ENCODE measurements around the gene NTRK3. TPM values are rescaled to one million over a fixed set of nuclear protein-coding genes. Genes with fewer than 3 reads are reported as not detected.

The NTRK3 gene
- total RNA-seq, 4 donors from 2014 or later = 5.3 to 11.7 (median 6.3) TPM

DNA sequence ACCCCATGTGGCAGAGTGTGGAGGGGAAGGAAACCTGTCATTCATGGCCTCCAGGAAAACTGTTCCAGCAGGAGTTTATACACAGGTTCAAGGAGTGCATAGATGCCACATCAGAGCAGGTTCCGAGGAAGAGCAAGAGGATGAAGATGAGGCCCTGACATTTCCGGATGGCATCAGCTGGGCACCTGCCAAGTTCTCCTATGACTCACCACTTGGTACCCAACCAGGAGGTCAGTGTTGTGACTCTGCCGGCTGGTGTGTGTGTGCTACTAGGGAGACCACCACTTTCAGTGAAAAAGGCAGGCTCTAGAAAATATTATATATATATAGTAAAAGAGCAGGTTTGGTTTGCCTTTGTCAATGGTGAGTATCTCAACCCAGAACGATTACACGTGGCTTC is 69.3 kb downstream of the NTRK3 start:
- Histone ChIP-seq H3K4me1 (no peaks in the 10 kb centered on the region), H3K36me3 (no peaks in the 10 kb centered on the region), H3K4me3 (no peak overlapping the region), H3K27ac (no peak overlapping the region), H3K27me3 (no peaks in the 10 kb centered on the region), H3K9me3 (no peaks in the 10 kb centered on the region)
- no peak for DNase-seq (ENCODE audit: low spot score in 2 of 2)
- TF ChIP-seq EP300 (IDR thresholded peaks at IDR 0.05) (no peak), POLR2AphosphoS5 (IDR thresholded peaks at IDR 0.05) (no peak), POLR2A (IDR thresholded peaks at IDR 0.05) (no peak)
- TF ChIP-seq, protein P1, sequence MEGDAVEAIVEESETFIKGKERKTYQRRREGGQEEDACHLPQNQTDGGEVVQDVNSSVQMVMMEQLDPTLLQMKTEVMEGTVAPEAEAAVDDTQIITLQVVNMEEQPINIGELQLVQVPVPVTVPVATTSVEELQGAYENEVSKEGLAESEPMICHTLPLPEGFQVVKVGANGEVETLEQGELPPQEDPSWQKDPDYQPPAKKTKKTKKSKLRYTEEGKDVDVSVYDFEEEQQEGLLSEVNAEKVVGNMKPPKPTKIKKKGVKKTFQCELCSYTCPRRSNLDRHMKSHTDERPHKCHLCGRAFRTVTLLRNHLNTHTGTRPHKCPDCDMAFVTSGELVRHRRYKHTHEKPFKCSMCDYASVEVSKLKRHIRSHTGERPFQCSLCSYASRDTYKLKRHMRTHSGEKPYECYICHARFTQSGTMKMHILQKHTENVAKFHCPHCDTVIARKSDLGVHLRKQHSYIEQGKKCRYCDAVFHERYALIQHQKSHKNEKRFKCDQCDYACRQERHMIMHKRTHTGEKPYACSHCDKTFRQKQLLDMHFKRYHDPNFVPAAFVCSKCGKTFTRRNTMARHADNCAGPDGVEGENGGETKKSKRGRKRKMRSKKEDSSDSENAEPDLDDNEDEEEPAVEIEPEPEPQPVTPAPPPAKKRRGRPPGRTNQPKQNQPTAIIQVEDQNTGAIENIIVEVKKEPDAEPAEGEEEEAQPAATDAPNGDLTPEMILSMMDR (IDR thresholded peaks at IDR 0.05) = no peak
- 56% methylated on average over 5 of the region's 5 CpGs for WGBS

GRCh38 chr15:88185584-88185983 is 71.0 kb downstream of the NTRK3 start:
- H3K9me3 ChIP-seq = no peaks in the 10 kb centered on the region
- no peak overlapping the region for H3K27ac ChIP-seq
- H3K4me3 ChIP-seq = no peak overlapping the region
- no peaks in the 10 kb centered on the region for H3K4me1 ChIP-seq
- DNase-seq (ENCODE audit: low spot score in 2 of 2) = no peak
- WGBS = 47% methylated on average over 2 of the region's 3 CpGs
- H3K27me3 ChIP-seq = no peaks in the 10 kb centered on the region
- no peaks in the 10 kb centered on the region for H3K36me3 ChIP-seq
- TF ChIP-seq POLR2AphosphoS5 (IDR thresholded peaks at IDR 0.05) = no peak
- TF ChIP-seq POLR2A (IDR thresholded peaks at IDR 0.05) = no peak
- TF ChIP-seq, protein P1 (IDR thresholded peaks at IDR 0.05) = no peak
- TF ChIP-seq EP300 (IDR thresholded peaks at IDR 0.05) = no peak

DNA sequence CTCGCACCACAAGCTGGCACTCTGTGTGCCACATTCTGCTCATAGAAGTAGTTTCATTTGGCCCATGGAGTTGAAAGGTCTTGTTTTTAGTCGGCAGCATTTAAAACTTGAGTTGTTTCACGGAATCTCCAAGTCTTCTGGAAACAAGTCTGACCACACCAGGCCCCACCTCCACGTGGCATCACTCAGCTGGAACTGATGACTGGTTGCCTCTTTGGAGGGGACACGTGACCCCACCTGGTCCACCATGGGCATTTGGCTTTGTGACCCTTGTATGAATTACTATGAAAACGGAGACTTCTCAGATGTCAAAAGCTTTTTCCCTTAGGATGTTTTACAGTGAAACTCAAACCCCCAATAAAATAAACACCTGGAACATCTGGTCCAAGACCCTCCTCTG is 74.9 kb downstream of the NTRK3 start:
- Histone ChIP-seq H3K4me1 (no peaks in the 10 kb centered on the region), H3K27me3 (no peaks in the 10 kb centered on the region), H3K4me3 (no peak overlapping the region), H3K36me3 (no peaks in the 10 kb centered on the region), H3K27ac (no peak overlapping the region), H3K9me3 (no peaks in the 10 kb centered on the region)
- WGBS = 70% methylated on average over 6 of the region's 6 CpGs
- TF ChIP-seq, protein P1 (IDR thresholded peaks at IDR 0.05) = no peak
- no peak for DNase-seq (ENCODE audit: low spot score in 2 of 2)

DNA sequence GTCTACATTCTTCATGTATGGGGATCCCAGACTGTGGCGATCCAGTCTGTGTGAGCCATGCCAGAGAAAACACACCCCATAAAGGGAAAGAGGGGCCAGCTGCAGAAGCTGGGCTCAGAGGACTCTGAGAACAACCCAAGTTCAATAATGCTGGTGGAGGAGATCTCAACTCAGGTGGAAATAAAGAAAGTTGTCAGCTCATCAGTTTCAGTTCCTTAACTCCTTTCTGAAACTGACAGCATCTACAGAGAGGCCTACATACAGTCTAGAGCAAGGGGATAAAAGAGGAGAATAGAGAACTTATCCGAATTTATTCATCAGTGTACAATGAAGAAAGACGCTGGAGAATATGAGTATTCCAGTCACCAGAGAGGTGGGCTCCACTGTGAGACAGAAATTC is 77.0 kb downstream of the NTRK3 start:
- H3K4me3 ChIP-seq = no peak overlapping the region
- no peaks in the 10 kb centered on the region for H3K36me3 ChIP-seq
- H3K27ac ChIP-seq = no peak overlapping the region
- DNase-seq (ENCODE audit: low spot score in 2 of 2) = no peak
- H3K9me3 ChIP-seq = no peaks in the 10 kb centered on the region
- TF ChIP-seq POLR2AphosphoS5 (IDR thresholded peaks at IDR 0.05) (no peak), EP300 (IDR thresholded peaks at IDR 0.05) (no peak), POLR2A (IDR thresholded peaks at IDR 0.05) (no peak)
- TF ChIP-seq, protein P1 (IDR thresholded peaks at IDR 0.05) = no peak
- H3K27me3 ChIP-seq = no peaks in the 10 kb centered on the region
- 82% methylated on average over 3 of the region's 3 CpGs for WGBS
- H3K4me1 ChIP-seq = no peaks in the 10 kb centered on the region

DNA sequence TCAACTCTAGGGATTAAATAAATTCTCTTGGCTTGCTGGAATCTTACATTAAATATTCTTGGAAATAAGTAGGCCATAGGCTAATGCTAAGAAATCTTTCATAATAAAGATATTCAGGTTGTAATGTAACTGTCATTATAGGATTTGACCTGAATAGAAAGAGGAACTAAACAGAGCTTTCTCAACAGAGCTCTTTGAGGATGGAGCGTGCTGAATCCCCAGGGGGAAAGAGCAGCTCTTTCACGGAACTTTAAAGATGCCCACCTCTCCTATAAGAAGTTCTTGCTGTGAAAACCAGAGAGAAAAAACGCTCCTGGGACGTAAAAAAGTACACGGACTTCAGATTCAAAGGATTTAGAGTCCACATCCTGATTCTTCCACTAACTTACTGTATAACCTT is 77.9 kb downstream of the NTRK3 start:
- H3K27ac ChIP-seq = no peak overlapping the region
- TF ChIP-seq EP300 (IDR thresholded peaks at IDR 0.05) (no peak), POLR2A (IDR thresholded peaks at IDR 0.05) (no peak), POLR2AphosphoS5 (IDR thresholded peaks at IDR 0.05) (no peak)
- TF ChIP-seq, protein P1 (IDR thresholded peaks at IDR 0.05) = no peak
- DNase-seq (ENCODE audit: low spot score in 2 of 2) = no peak
- WGBS = 81% methylated on average over 5 of the region's 5 CpGs
- no peaks in the 10 kb centered on the region for H3K36me3 ChIP-seq
- no peak overlapping the region for H3K4me3 ChIP-seq
- no peaks in the 10 kb centered on the region for H3K9me3 ChIP-seq
- H3K27me3 ChIP-seq = no peaks in the 10 kb centered on the region
- H3K4me1 ChIP-seq = no peaks in the 10 kb centered on the region

All from suprapubic skin (tissue), 4 donors.